SK-N-SH (cell line): ENCODE measurements around the gene RTN3. TPM values are rescaled to one million over a fixed set of nuclear protein-coding genes. Genes with fewer than 3 reads are reported as not detected.

Experiments used
- CTCF ChIA-PET: fragments of 300-600, 350-600 bp; formaldehyde crosslinking; extraction: SDS; loops from one replicate; lab custom pipeline; 2021; lab: Yijun Ruan, JAX
- POLR2A ChIA-PET: fragments of 350-600 bp; sonication (Branson Sonifier 250); formaldehyde crosslinking; extraction: SDS; loops from one replicate; lab custom pipeline; 2020; ENCODE audit warnings: antibody characterized with exemption, inconsistent platforms; lab: Yijun Ruan, JAX
- DNase-seq: peaks from one replicate; pipeline ENCODE4 v3.0.0; 2012
- H2AFZ ChIP-seq: fragments of 200-600 bp; sonication (generic); 2 replicates; pipeline ENCODE4 v1.8.1; 2016; ENCODE audit warnings: antibody characterized with exemption, mild to moderate bottlenecking, low read depth
- H3F3A ChIP-seq: fragments of 200-600 bp; sonication (generic); replicated peaks from 2 replicates; pipeline ENCODE3; 2016; ENCODE audit warnings: antibody characterized with exemption, mild to moderate bottlenecking; ENCODE audit not compliant: insufficient read depth
- H3K27ac ChIP-seq, 2 experiments: fragments of 200-500 bp in 1 of 2; fragments of 200-600 bp in 1 of 2; sonication (Bioruptor generic) in 1 of 2; sonication (generic), shearing (Covaris generic) in 1 of 2; 2 replicates each; pipeline versions ENCODE4 v1.5.1 to v1.6.1; 2014 to 2016; ENCODE audit warnings: low read depth in 2 of 2, inconsistent platforms in 1 of 2, low read length in 1 of 2, mild to moderate bottlenecking in 1 of 2, mixed read lengths in 1 of 2
- H3K27me3 ChIP-seq: fragments of 200-600 bp; sonication (generic), shearing (Covaris generic); 2 replicates; pipeline ENCODE4 v1.6.1; 2016; ENCODE audit warnings: mixed run types; ENCODE audit not compliant: insufficient read depth
- H3K36me3 ChIP-seq, 2 experiments: fragments of 200-500 bp in 1 of 2; fragments of 200-600 bp in 1 of 2; sonication (Bioruptor generic) in 1 of 2; sonication (generic) in 1 of 2; replicated peaks in 1 of 2; 2 replicates each; pipeline versions ENCODE3 to v1.5.1; 2014 to 2016; ENCODE audit warnings: low read length in 1 of 2, mild to moderate bottlenecking in 1 of 2; ENCODE audit not compliant: insufficient read depth in 2 of 2, control insufficient read depth in 1 of 2
- H3K4me1 ChIP-seq, 2 experiments: fragments of 200-500 bp in 1 of 2; fragments of 200-600 bp in 1 of 2; sonication (Bioruptor generic) in 1 of 2; sonication (generic), shearing (Covaris generic) in 1 of 2; 2 replicates each; pipeline versions ENCODE4 v1.5.1 to v1.6.1; 2014 to 2016; ENCODE audit warnings: low read depth in 1 of 2, low read length in 1 of 2, mixed run types in 1 of 2; ENCODE audit not compliant: insufficient read depth in 2 of 2, control insufficient read depth in 1 of 2
- H3K4me2 ChIP-seq: fragments of 200-600 bp; sonication (generic), shearing (Covaris generic); 2 replicates; pipeline ENCODE4 v1.6.1; 2017; ENCODE audit warnings: mixed run types
- H3K4me3 ChIP-seq, 2 experiments: fragments of 200-500 bp in 1 of 2; fragments of 200-600 bp in 1 of 2; sonication (Bioruptor generic) in 1 of 2; sonication (generic), shearing (Covaris generic) in 1 of 2; 2 replicates each; pipeline versions ENCODE4 v1.5.1 to v1.8.1; 2014 to 2016; ENCODE audit warnings: low read depth in 2 of 2, inconsistent platforms in 1 of 2, low read length in 1 of 2, mild to moderate bottlenecking in 1 of 2, mixed read lengths in 1 of 2, moderate library complexity in 1 of 2
- H3K79me2 ChIP-seq: fragments of 200-600 bp; sonication (generic); 2 replicates; pipeline ENCODE4 v1.8.1; 2017; ENCODE audit warnings: mild to moderate bottlenecking; ENCODE audit not compliant: insufficient read depth
- H3K9ac ChIP-seq: fragments of 200-600 bp; sonication (generic); 2 replicates; pipeline ENCODE4 v1.6.1; 2017; ENCODE audit warnings: mixed run types
- H3K9me2 ChIP-seq: fragments of 200-600 bp; sonication (generic); 2 replicates; pipeline ENCODE4 v1.6.1; 2017; ENCODE audit warnings: mixed run types
- H3K9me3 ChIP-seq: fragments of 200-600 bp; sonication (generic); 2 replicates; pipeline ENCODE4 v1.6.1; 2017; ENCODE audit warnings: mixed run types, mild to moderate bottlenecking, moderate library complexity
- H4K20me1 ChIP-seq: fragments of 200-600 bp; sonication (generic); 2 replicates; pipeline ENCODE4 v1.6.1; 2017; ENCODE audit warnings: mild to moderate bottlenecking, mixed run types; ENCODE audit not compliant: insufficient read depth
- CTCF ChIP-seq: fragments of 200-600 bp; sonication (generic); IDR thresholded peaks from 2 replicates; pipeline ENCODE4 v1.6.1; 2017; ENCODE audit warnings: antibody characterized with exemption, mild to moderate bottlenecking, moderate library complexity
- FOXM1 ChIP-seq: IDR thresholded peaks from 2 replicates; pipeline ENCODE4 v1.4.0; 2012; ENCODE audit warnings: low read depth, mild to moderate bottlenecking
- GABPA ChIP-seq: IDR thresholded peaks from 2 replicates; pipeline ENCODE4 v1.4.0; 2012; ENCODE audit warnings: low read depth, mild to moderate bottlenecking
- MEF2A ChIP-seq: IDR thresholded peaks from 2 replicates; pipeline ENCODE4 v1.4.0; 2012; ENCODE audit warnings: low read depth, borderline replicate concordance
- MXI1 ChIP-seq: IDR thresholded peaks from 2 replicates; pipeline ENCODE4 v1.6.1; 2012; ENCODE audit warnings: mild to moderate bottlenecking, low read depth, low read length, improper control_type of control experiment
- NRF1 ChIP-seq: IDR thresholded peaks from 2 replicates; pipeline ENCODE4 v1.6.1; 2012; ENCODE audit warnings: low read depth, mild to moderate bottlenecking, low read length
- PBX3 ChIP-seq: IDR thresholded peaks from 2 replicates; pipeline ENCODE4; 2012
- POLR2AphosphoS5 ChIP-seq: IDR thresholded peaks from 2 replicates; pipeline ENCODE4 v1.6.1; 2012; ENCODE audit warnings: low read depth, low read length
- RAD21 ChIP-seq: IDR thresholded peaks from 2 replicates; pipeline ENCODE4 v1.6.1; 2012; ENCODE audit warnings: mild to moderate bottlenecking, low read length
- REST ChIP-seq: IDR thresholded peaks from 2 replicates; pipeline ENCODE4 v1.6.1; 2012; ENCODE audit warnings: mild to moderate bottlenecking, low read depth, low read length, moderate library complexity
- RFX5 ChIP-seq: IDR thresholded peaks from 2 replicates; pipeline ENCODE4 v1.6.1; 2012; ENCODE audit warnings: mild to moderate bottlenecking, improper control_type of control experiment, low read length
- RXRA ChIP-seq: IDR thresholded peaks from 2 replicates; pipeline ENCODE4 v1.4.0; 2012; ENCODE audit warnings: low read depth, mild to moderate bottlenecking, borderline replicate concordance
- SIN3A ChIP-seq: IDR thresholded peaks from 2 replicates; pipeline ENCODE4 v1.6.1; 2012; ENCODE audit warnings: low read depth, mild to moderate bottlenecking, low read length, moderate library complexity, borderline replicate concordance
- TCF12 ChIP-seq: IDR thresholded peaks from 2 replicates; pipeline ENCODE4 v1.4.0; 2012
- USF1 ChIP-seq: IDR thresholded peaks from 2 replicates; pipeline ENCODE4 v1.4.0; 2012; ENCODE audit warnings: low read depth, borderline replicate concordance
- USF2 ChIP-seq: fragments of 150-350 bp; IDR thresholded peaks from 2 replicates; pipeline ENCODE4 v1.6.1; 2017; ENCODE audit warnings: antibody characterized with exemption, low read length, low read depth, borderline replicate concordance
- WGBS: methylation state at CpG from one replicate; pipeline ENCODE4 v1.1.6; 2017; ENCODE audit warnings: low lambda C conversion rate; 5-methylcytosine and 5-hydroxymethylcytosine counted together
- polyA plus RNA-seq, 3 experiments: library from polyadenylated mRNA; depleted of rRNA; stranded (reverse); fragments of >200 nt; gene quantifications; 2 replicates each; pipeline ENCODE4 v1.2.3, GENCODE V29; 2012

The RTN3 gene
- polyA plus RNA-seq, 1 of the 3 experiments (the other 2 are of a cell fraction), result 52.7 TPM

- no peaks in the 10 kb centered on the region for H3K79me2 ChIP-seq
- no peak overlapping the region for H2AFZ ChIP-seq
- H3K9me2 ChIP-seq, result no peaks in the 10 kb centered on the region
- no peak overlapping the region for H3K4me2 ChIP-seq
- peaks cover 36 to 44% of the 10 kb centered on the region in 2 experiments for H3K36me3 ChIP-seq
- no peak overlapping the region for H3K9ac ChIP-seq
- H3F3A ChIP-seq, result peaks cover 10% of the 10 kb centered on the region
- POLR2A ChIA-PET, result interaction anchor here (0.7 kb wide), 1 partner anchor 57 kb away, joined by 6 read pairs; no protein-coding TSS in a partner anchor
- DNase-seq, result no peak
- no peaks in the 10 kb centered on the region for H3K9me3 ChIP-seq
- H3K27ac ChIP-seq, result no peak overlapping the region
- no peaks in the 10 kb centered on the region for H3K4me1 ChIP-seq
- CTCF ChIA-PET, result interaction anchor here (1.3 to 2.4 kb wide), 2 partner anchors 11 to 12 kb away, joined by 3 to 11 read pairs; partner anchors contain the start of gene ZFTA
- whole genome bisulfite sequencing, result 95% methylated on average over 5 of the region's 5 CpGs
- no peak overlapping the region for H3K4me3 ChIP-seq
- TF ChIP-seq RAD21 (no peak), FOXM1 (no peak), REST (no peak), RFX5 (no peak), MXI1 (no peak), POLR2AphosphoS5 (no peak), SIN3A (no peak), CTCF (no peak), RXRA (no peak), MEF2A (no peak), USF2 (no peak), USF1 (no peak), NRF1 (no peak), PBX3 (no peak), TCF12 (no peak), GABPA (no peak)
- peaks cover 8% of the 10 kb centered on the region; the same call in 1 of the 2 replicates for H4K20me1 ChIP-seq
- H3K27me3 ChIP-seq, result no peaks in the 10 kb centered on the region
Observed at GRCh38 chr11:63756919-63757761, 75.8 kb downstream of the RTN3 start.
